ES-I3 (cell line): Measurements from ENCODE around the gene FAM222A.
A peak's percentile ranks its signal among the peaks of the same experiment; 100 is the strongest.

Source experiments
- H3K36me3 ChIP-seq: 2 replicates; pipeline ENCODE4 v1.6.1; 2013; ENCODE audit warnings: mild to moderate bottlenecking, low read length, control low read depth, moderate library complexity; ENCODE audit not compliant: insufficient read depth
- H3K4me1 ChIP-seq: 2 replicates; pipeline ENCODE4 v1.6.1; 2013; ENCODE audit warnings: mild to moderate bottlenecking, control low read depth, low read length; ENCODE audit not compliant: insufficient read depth
- H3K9ac ChIP-seq: 2 replicates; pipeline ENCODE4 v1.6.1; 2013; ENCODE audit warnings: low read depth, mild to moderate bottlenecking, low read length, moderate library complexity
- H3K9me3 ChIP-seq: 2 replicates; pipeline ENCODE4 v1.6.1; 2013; ENCODE audit warnings: mild to moderate bottlenecking, low read length, moderate library complexity; ENCODE audit not compliant: control insufficient read depth, insufficient read depth

Gene FAM222A

GRCh38 chr12:109713187-109714070 is at the start of gene FAM222A:
TSS of gene FAM222A (plus strand) at chr12:109713825. CDS start at chr12:109744147, 30,322 bp downstream.
- Histone ChIP-seq H3K4me1 (peaks cover 18% of the 10 kb centered on the region; the same call in 1 of the 2 replicates), H3K9me3 (no peaks in the 10 kb centered on the region), H3K36me3 (no peaks in the 10 kb centered on the region), H3K9ac (peak within 1 kb of the TSS; percentile 52; the same call in 1 of the 2 replicates)

- H3K36me3 ChIP-seq = no peaks in the 10 kb centered on the region
- no peaks in the 10 kb centered on the region for H3K9me3 ChIP-seq
- no peak overlapping the region for H3K9ac ChIP-seq
- H3K4me1 ChIP-seq = no peaks in the 10 kb centered on the region
Observed at GRCh38 chr12:109664402-109664801, 49.2 kb upstream of the FAM222A start.

GRCh38 chr12:109666068-109666467 is 47.6 kb upstream of the FAM222A start:
- H3K9ac ChIP-seq = no peak overlapping the region
- no peaks in the 10 kb centered on the region for H3K4me1 ChIP-seq
- H3K9me3 ChIP-seq = no peaks in the 10 kb centered on the region
- no peaks in the 10 kb centered on the region for H3K36me3 ChIP-seq

GRCh38 chr12:109670731-109671130 is 42.9 kb upstream of the FAM222A start:
- Histone ChIP-seq H3K9me3 (no peaks in the 10 kb centered on the region), H3K9ac (no peak overlapping the region), H3K36me3 (no peaks in the 10 kb centered on the region), H3K4me1 (no peaks in the 10 kb centered on the region)

GRCh38 chr12:109671502-109671901 is 42.1 kb upstream of the FAM222A start:
- Histone ChIP-seq H3K9me3 (no peaks in the 10 kb centered on the region), H3K36me3 (no peaks in the 10 kb centered on the region), H3K9ac (no peak overlapping the region), H3K4me1 (no peaks in the 10 kb centered on the region)

- Histone ChIP-seq H3K36me3 (no peaks in the 10 kb centered on the region), H3K4me1 (no peaks in the 10 kb centered on the region), H3K9ac (no peak overlapping the region), H3K9me3 (no peaks in the 10 kb centered on the region)
Observed at GRCh38 chr12:109673379-109673778, 40.2 kb upstream of the FAM222A start.

GRCh38 chr12:109673884-109674283 is 39.7 kb upstream of the FAM222A start:
- no peaks in the 10 kb centered on the region for H3K9me3 ChIP-seq
- H3K36me3 ChIP-seq = no peaks in the 10 kb centered on the region
- H3K9ac ChIP-seq = no peak overlapping the region
- H3K4me1 ChIP-seq = no peaks in the 10 kb centered on the region

- no peaks in the 10 kb centered on the region for H3K9me3 ChIP-seq
- H3K9ac ChIP-seq = no peak overlapping the region
- H3K4me1 ChIP-seq = no peaks in the 10 kb centered on the region
- no peaks in the 10 kb centered on the region for H3K36me3 ChIP-seq
Observed at GRCh38 chr12:109675411-109675810, 38.2 kb upstream of the FAM222A start.

- no peaks in the 10 kb centered on the region for H3K36me3 ChIP-seq
- H3K9me3 ChIP-seq = no peaks in the 10 kb centered on the region
- no peak overlapping the region for H3K9ac ChIP-seq
- no peaks in the 10 kb centered on the region for H3K4me1 ChIP-seq
Observed at GRCh38 chr12:109677279-109677691, 36.3 kb upstream of the FAM222A start.

GRCh38 chr12:109678719-109679118 is 34.9 kb upstream of the FAM222A start:
- Histone ChIP-seq H3K4me1 (no peaks in the 10 kb centered on the region), H3K9me3 (no peaks in the 10 kb centered on the region), H3K36me3 (no peaks in the 10 kb centered on the region), H3K9ac (no peak overlapping the region)

GRCh38 chr12:109679501-109680263 is 33.9 kb upstream of the FAM222A start:
- Histone ChIP-seq H3K9ac (no peak overlapping the region), H3K4me1 (no peaks in the 10 kb centered on the region), H3K36me3 (no peaks in the 10 kb centered on the region), H3K9me3 (no peaks in the 10 kb centered on the region)

- Histone ChIP-seq H3K9ac (no peak overlapping the region), H3K36me3 (no peaks in the 10 kb centered on the region), H3K9me3 (no peaks in the 10 kb centered on the region), H3K4me1 (no peaks in the 10 kb centered on the region)
Observed at GRCh38 chr12:109680264-109681005, 33.2 kb upstream of the FAM222A start.

GRCh38 chr12:109681986-109682707 is 31.5 kb upstream of the FAM222A start:
- no peaks in the 10 kb centered on the region for H3K9me3 ChIP-seq

GRCh38 chr12:109682708-109683060 is 30.9 kb upstream of the FAM222A start:
- no peak overlapping the region for H3K9ac ChIP-seq
- no peaks in the 10 kb centered on the region for H3K4me1 ChIP-seq
- no peaks in the 10 kb centered on the region for H3K36me3 ChIP-seq
- no peaks in the 10 kb centered on the region for H3K9me3 ChIP-seq

More at GRCh38 chr12:109681986-109682707, 31.5 kb upstream of the FAM222A start:
- H3K9ac ChIP-seq = no peak overlapping the region
- H3K36me3 ChIP-seq = no peaks in the 10 kb centered on the region
- H3K4me1 ChIP-seq = no peaks in the 10 kb centered on the region
